K562 (cell line): ENCODE results near the gene SPIB. TPM values are rescaled to one million over a fixed set of nuclear protein-coding genes. Genes with fewer than 3 reads are reported as not detected.
A peak's percentile ranks its signal among the peaks of the same experiment; 100 is the strongest.

Experiments
- ATAC-seq: fragments of 200-7000 bp; cut with Tn5 transposase; 3 replicates; pipeline ENCODE4 v1.9.1; 2020; ENCODE audit warnings: moderate library complexity
- BruUV-seq: library from RNA; stranded (reverse); fragments of 400-500 nt; replicated peaks from 2 replicates; lab custom pipeline; 2021; lab: Mats Ljungman, UMichigan
- CTCF ChIA-PET: fragments of 300-600 bp; formaldehyde crosslinking; extraction: SDS; loops from one replicate; lab custom pipeline; 2021; ENCODE audit warnings: low intra/inter-chr PET ratio; lab: Yijun Ruan, JAX
- POLR2A ChIA-PET: fragments of 300-600, 350-650 bp; sonication (Branson Sonifier 250); formaldehyde crosslinking; extraction: SDS; loops from one replicate; lab custom pipeline; 2021; ENCODE audit warnings: antibody characterized with exemption, inconsistent platforms; lab: Yijun Ruan, JAX
- DNase-seq, 4 experiments: peaks; one replicate each; pipeline versions ENCODE4 v3.0.0 to v3.0.0-alpha.2; 2011 to 2018; ENCODE audit warnings: low spot score in 3 of 4, mixed read lengths in 3 of 4; ENCODE audit errors: extremely low read depth in 1 of 4
- FAIRE-seq: peaks from 2 replicates; lab custom pipeline; 2011; peaks lifted over from hg19 to GRCh38; lab: Jason Lieb, UNC
- H2AFZ ChIP-seq: 2 replicates; pipeline ENCODE4 v1.6.0; 2011; ENCODE audit warnings: low read depth, low read length, control low read depth, inconsistent platforms
- H3K27ac ChIP-seq: fragments of 200-600 bp; 3 replicates; pipeline ENCODE4 v1.8.0; 2011; ENCODE audit warnings: low read depth, mild to moderate bottlenecking, control low read depth, inconsistent platforms, low read length, moderate library complexity, mixed read lengths; ENCODE audit errors: extremely low read depth
- H3K27me3 ChIP-seq, 2 experiments: fragments of 300-600 bp in 1 of 2; 2 replicates in 1 of 2; 3 replicates in 1 of 2; pipeline versions ENCODE4 v1.6.0 to v1.8.0; 2011; ENCODE audit warnings: inconsistent platforms in 2 of 2, low read length in 2 of 2, mild to moderate bottlenecking in 1 of 2, mixed read lengths in 1 of 2, moderate library complexity in 1 of 2; ENCODE audit not compliant: control insufficient read depth in 2 of 2, insufficient read depth in 2 of 2
- H3K36me3 ChIP-seq: fragments of 300-600 bp; 3 replicates; pipeline ENCODE4 v1.8.0; 2011; ENCODE audit warnings: mild to moderate bottlenecking, low read length, inconsistent platforms; ENCODE audit not compliant: control insufficient read depth, insufficient read depth
- H3K4me1 ChIP-seq, 2 experiments: fragments of 200-600 bp in 1 of 2; replicated peaks in 1 of 2; 2 replicates in 1 of 2; 3 replicates in 1 of 2; pipeline versions ENCODE4 v1.5.1 to v1.8.0; 2011; ENCODE audit warnings: inconsistent platforms in 2 of 2, low read length in 2 of 2, mild to moderate bottlenecking in 1 of 2, mixed read lengths in 1 of 2, moderate library complexity in 1 of 2; ENCODE audit not compliant: control insufficient read depth in 2 of 2, insufficient read depth in 2 of 2
- H3K4me2 ChIP-seq: 2 replicates; pipeline ENCODE4 v1.6.1; 2011; ENCODE audit warnings: low read length, control low read depth, inconsistent platforms, mixed read lengths; ENCODE audit not compliant: insufficient read depth
- H3K4me3 ChIP-seq: fragments of 200-600 bp; sonication (generic), shearing (Covaris generic); 2 replicates; pipeline ENCODE4 v1.5.1; 2016; ENCODE audit warnings: control low read depth, inconsistent platforms
- H3K79me2 ChIP-seq: fragments of 200-600 bp; 3 replicates; pipeline ENCODE4 v1.8.0; 2011; ENCODE audit warnings: low read length, inconsistent platforms; ENCODE audit not compliant: control insufficient read depth, insufficient read depth
- H3K9ac ChIP-seq, 2 experiments: 2 replicates each; pipeline versions ENCODE4 v1.6.0 to v1.6.1; 2011; ENCODE audit warnings: low read depth in 2 of 2, low read length in 2 of 2, control low read depth in 1 of 2, inconsistent platforms in 1 of 2, mild to moderate bottlenecking in 1 of 2, mixed read lengths in 1 of 2; ENCODE audit not compliant: insufficient read depth in 1 of 2
- H3K9me1 ChIP-seq: one replicate; pipeline ENCODE4 v1.6.0; 2011; ENCODE audit warnings: inconsistent platforms, mild to moderate bottlenecking, low read length, moderate library complexity; ENCODE audit not compliant: control insufficient read depth, insufficient read depth
- H3K9me3 ChIP-seq: replicated peaks from 2 replicates; pipeline ENCODE4 v1.5.1; 2011; ENCODE audit warnings: low read depth, low read length, inconsistent platforms; ENCODE audit not compliant: control insufficient read depth, insufficient read depth
- H4K20me1 ChIP-seq: replicated peaks from 2 replicates; pipeline ENCODE4 v1.6.1; 2011; ENCODE audit warnings: low read length, inconsistent platforms, mixed read lengths; ENCODE audit not compliant: control insufficient read depth, insufficient read depth
- ELF1 ChIP-seq: fragments of 200-800 bp; sonication (Bioruptor generic); IDR thresholded peaks from 2 replicates; pipeline ENCODE4 v1.6.1; 2016; ENCODE audit warnings: missing genetic modification characterization, missing compliant biosample characterization
- KAT2B ChIP-seq: IDR thresholded peaks from one replicate; pipeline ENCODE4 v1.6.1; 2012; ENCODE audit warnings: low read depth, mild to moderate bottlenecking, control low read depth, inconsistent platforms, low read length, moderate library complexity
- LARP7 ChIP-seq: fragments of 450-650 bp; IDR thresholded peaks from 2 replicates; pipeline ENCODE4 v1.6.1; 2016
- MTA1 ChIP-seq: fragments of 450-650 bp; IDR thresholded peaks from 2 replicates; pipeline ENCODE4 v1.6.1; 2017; ENCODE audit warnings: borderline replicate concordance
- POLR2G ChIP-seq: fragments of 200-400 bp; formaldehyde crosslinking; IDR thresholded peaks from 2 replicates; pipeline ENCODE4 v1.6.1; 2017; ENCODE audit warnings: low read depth, mild to moderate bottlenecking, antibody characterized with exemption, low read length, moderate library complexity
- RBM34 ChIP-seq: fragments of 200-400 bp; formaldehyde crosslinking; IDR thresholded peaks from 2 replicates; pipeline ENCODE4 v1.6.1; 2018; ENCODE audit warnings: low read length, borderline replicate concordance; ENCODE audit not compliant: insufficient read depth
- ZBED1 ChIP-seq: IDR thresholded peaks from 2 replicates; pipeline ENCODE4 v1.6.1; 2014
- ZNF551 ChIP-seq: fragments of 250-450 bp; sonication (Bioruptor Pico); IDR thresholded peaks from 2 replicates; pipeline ENCODE4 v1.5.0; 2021; ENCODE audit warnings: mild to moderate bottlenecking, moderate library complexity
- ZNF561 ChIP-seq: fragments of 450-650 bp; formaldehyde crosslinking; conservative IDR thresholded peaks from 2 replicates; pipeline ENCODE4 v1.4.0; 2020; ENCODE audit warnings: mild to moderate bottlenecking, moderate library complexity
- ZNF780A ChIP-seq: fragments of 250-450 bp; sonication (Bioruptor Pico); IDR thresholded peaks from 2 replicates; pipeline ENCODE4 v1.5.0; 2021; ENCODE audit warnings: mild to moderate bottlenecking
- WGBS: fragments of 100-300 bp; shearing (Covaris generic); methylation state at CpG from one replicate; pipeline ENCODE4 v1.1.6; 2016; ENCODE audit warnings: low coverage, mixed read lengths; ENCODE audit not compliant: insufficient coverage; ENCODE audit errors: missing lambda C conversion rate; 5-methylcytosine and 5-hydroxymethylcytosine counted together
- in situ Hi-C: fragments of 300-500 bp; cut with MboI; formaldehyde crosslinking; loops from 4 replicates; pipeline ENCODE4 v1.15.0; 2018; ENCODE audit warnings: inconsistent platforms, mixed read lengths
- intact Hi-C: fragments of 100-400 bp; cut with micrococcal nuclease; formaldehyde crosslinking; loops from 2 replicates; pipeline ENCODE4 v1.14.2; 2022
- polyA plus RNA-seq, 8 experiments: library from polyadenylated mRNA; depleted of rRNA in 4 of 8; stranded (reverse) in 5 of 8; unstranded in 3 of 8; fragments of >200 nt; fragmentation: Nextera tagmentation in 2 of 8; fragmentation: Illumina TruSeq in 1 of 8; extraction: Ambion mirVana in 2 of 8; extraction: Trizol in 1 of 8; gene quantifications; 2 replicates each; pipeline versions ENCODE4 v1.2.1 to v1.2.3, GENCODE V29; 2011 to 2014; ENCODE audit warnings: inconsistent platforms in 1 of 8, missing spikeins in 1 of 8
- total RNA-seq, 7 experiments: library from RNA; depleted of rRNA in 6 of 7; stranded (reverse); fragments of >200 nt in 6 of 7; fragmentation: Illumina TruSeq in 2 of 7; extraction: Trizol in 2 of 7; gene quantifications; 2 replicates each; pipeline versions ENCODE4 v1.2.1 to v1.2.3, GENCODE V29; 2011 to 2021; ENCODE audit warnings: low replicate concordance in 1 of 7
- TF ChIP-seq, protein P1 (sequence below): sonication (generic); formaldehyde crosslinking; IDR thresholded peaks from 2 replicates; pipeline ENCODE4 v1.8.1; 2023; ENCODE audit warnings: mild to moderate bottlenecking, missing genetic modification reagents, moderate library complexity
- TF ChIP-seq, protein P2 (sequence below): fragments of 250-450 bp; sonication (Bioruptor Pico); IDR thresholded peaks from 2 replicates; pipeline ENCODE4 v1.5.0; 2021
- TF ChIP-seq, protein P3 (sequence below): fragments of 250-450 bp; sonication (Bioruptor Pico); IDR thresholded peaks from 2 replicates; pipeline ENCODE4 v1.8.0; 2022; ENCODE audit warnings: moderate library complexity, mild to moderate bottlenecking, inconsistent platforms
- TF ChIP-seq, protein P4 (sequence below): sonication (generic); formaldehyde crosslinking; IDR thresholded peaks from 2 replicates; pipeline ENCODE4 v1.8.1; 2023; ENCODE audit warnings: mild to moderate bottlenecking, missing genetic modification reagents

Gene SPIB
- total and polyA plus RNA-seq, 9 of the 15 experiments (the other 6 are each of a cell fraction or from before 2014, with no cell fraction given), result 0.06 to 1.0 (median 0.43) TPM; not detected in 1

DNA sequence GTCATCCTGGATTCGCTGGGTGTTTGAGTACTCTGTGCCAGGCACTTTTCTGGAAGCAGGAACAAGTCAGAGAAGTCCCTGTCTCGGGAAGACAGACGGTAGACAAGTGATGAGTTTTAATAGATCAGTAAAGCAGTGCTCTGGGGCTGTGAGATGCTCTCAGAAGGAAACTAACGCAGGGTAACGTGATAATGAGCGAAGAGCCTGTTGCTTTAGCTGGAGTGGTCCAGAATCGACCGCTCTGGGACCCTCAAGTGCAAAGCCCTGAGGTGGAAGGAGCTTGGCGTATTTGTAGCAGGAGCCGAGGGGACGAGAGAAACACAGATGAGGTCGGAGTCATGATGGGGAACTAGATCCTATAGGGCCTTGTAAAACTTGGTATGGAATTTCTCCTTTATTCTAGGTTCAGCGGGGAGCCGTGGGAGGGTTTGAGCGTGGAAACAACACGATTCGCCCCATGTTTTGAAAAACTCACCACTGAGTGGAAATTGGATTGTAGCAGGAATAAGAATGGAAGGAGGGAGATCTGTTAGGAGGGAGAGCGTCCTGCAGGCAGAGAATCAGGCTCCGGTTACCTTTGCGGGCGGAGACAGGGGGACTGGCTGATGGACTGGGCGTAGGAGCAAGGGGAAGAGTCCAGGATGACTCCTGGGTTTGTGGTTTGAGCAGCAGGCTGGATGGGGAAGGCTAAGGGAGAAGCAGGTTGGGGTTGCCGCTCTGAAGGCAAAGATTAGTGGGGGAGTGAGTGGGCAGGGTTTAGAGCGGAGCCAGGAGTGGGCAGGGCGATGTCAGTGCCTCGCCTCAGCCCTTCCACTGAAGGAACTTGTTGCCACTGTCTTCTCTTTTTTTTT is 33.8 kb upstream of the SPIB start (continued):
- TF ChIP-seq, protein P1, sequence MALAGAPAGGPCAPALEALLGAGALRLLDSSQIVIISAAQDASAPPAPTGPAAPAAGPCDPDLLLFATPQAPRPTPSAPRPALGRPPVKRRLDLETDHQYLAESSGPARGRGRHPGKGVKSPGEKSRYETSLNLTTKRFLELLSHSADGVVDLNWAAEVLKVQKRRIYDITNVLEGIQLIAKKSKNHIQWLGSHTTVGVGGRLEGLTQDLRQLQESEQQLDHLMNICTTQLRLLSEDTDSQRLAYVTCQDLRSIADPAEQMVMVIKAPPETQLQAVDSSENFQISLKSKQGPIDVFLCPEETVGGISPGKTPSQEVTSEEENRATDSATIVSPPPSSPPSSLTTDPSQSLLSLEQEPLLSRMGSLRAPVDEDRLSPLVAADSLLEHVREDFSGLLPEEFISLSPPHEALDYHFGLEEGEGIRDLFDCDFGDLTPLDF, result no peak
- no peak for TF ChIP-seq ZNF780A
- no peak for TF ChIP-seq ZNF551 (CRISPR knock-in tag)
- no peak for TF ChIP-seq ZNF561 (CRISPR knock-in tag)
- TF ChIP-seq RBM34, result no peak
- TF ChIP-seq MTA1, result no peak
- TF ChIP-seq KAT2B, result no peak
- TF ChIP-seq LARP7, result no peak
- TF ChIP-seq, all 486 proteins: peak for 29

DNA sequence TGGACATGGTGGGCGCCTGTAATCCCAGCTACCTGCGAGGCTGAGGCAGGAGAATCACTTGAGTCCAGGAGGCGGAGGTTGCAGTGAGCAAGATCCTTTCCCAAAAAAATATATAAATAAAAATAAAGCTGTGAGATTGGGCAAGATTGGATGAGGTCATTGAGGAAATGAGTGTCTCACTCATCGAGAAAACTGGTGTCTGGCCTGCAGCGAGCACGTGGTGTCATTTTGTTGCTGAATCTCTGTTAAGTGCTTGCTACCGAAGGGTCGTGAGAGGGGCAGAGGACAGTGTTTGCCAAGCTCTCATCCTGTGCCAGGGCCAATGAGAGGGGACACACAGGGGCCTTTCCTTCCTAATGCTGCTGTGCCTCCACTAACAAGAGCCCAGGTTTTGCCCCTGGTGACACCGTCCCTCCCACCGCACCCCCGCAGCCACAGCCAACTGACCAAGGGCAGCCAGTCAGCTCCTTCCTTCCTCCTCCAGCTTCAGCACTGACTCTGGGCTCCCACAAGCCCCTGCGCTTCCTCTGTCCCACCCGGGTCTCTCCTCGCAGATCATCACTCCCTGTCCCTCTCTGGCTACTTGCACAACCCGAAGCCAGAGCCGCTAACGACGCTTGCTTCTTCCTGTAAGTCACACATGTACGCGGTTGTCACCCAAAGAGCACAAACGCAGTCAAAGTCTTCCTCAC is 31.4 kb upstream of the SPIB start:
- DNase-seq, result no peak
- H3K9me1 ChIP-seq, result no peaks in the 10 kb centered on the region
- BruUV-seq, result no TSS peak
- in situ Hi-C loops (no loop called here), intact Hi-C loops (no loop called here)
- H3K9ac ChIP-seq, result peak overlapping the region in 1 of 2 experiments; percentile 77; a peak in 2 of 4 replicates
- H3K4me3 ChIP-seq, result no peak overlapping the region
- ChIA-PET CTCF (no interaction called here), POLR2A (interaction anchor here (1.6 kb wide), 1 partner anchor 11 kb away, joined by 8 read pairs; the partner anchor contains the start of gene NR1H2)
- no peak for FAIRE-seq
- H3K27me3 ChIP-seq, result no peaks in the 10 kb centered on the region
- H3K36me3 ChIP-seq, result peaks cover 54% of the 10 kb centered on the region
- no peak overlapping the region for H3K27ac ChIP-seq
- WGBS, result 92% methylated on average over 21 of the region's 21 CpGs
- H4K20me1 ChIP-seq, result 0 out of 2 replicates have a peak, but pooled peaks cover 3% of the 10 kb centered on the region
- H3K4me2 ChIP-seq, result no peak overlapping the region
- peaks cover 68% of the 10 kb centered on the region for H3K79me2 ChIP-seq
- H3K4me1 ChIP-seq, result peaks cover 11 to 44% of the 10 kb centered on the region in 2 experiments
- no peak for ATAC-seq
- no peak overlapping the region for H2AFZ ChIP-seq
- no peaks in the 10 kb centered on the region for H3K9me3 ChIP-seq
- TF ChIP-seq, protein P2, sequence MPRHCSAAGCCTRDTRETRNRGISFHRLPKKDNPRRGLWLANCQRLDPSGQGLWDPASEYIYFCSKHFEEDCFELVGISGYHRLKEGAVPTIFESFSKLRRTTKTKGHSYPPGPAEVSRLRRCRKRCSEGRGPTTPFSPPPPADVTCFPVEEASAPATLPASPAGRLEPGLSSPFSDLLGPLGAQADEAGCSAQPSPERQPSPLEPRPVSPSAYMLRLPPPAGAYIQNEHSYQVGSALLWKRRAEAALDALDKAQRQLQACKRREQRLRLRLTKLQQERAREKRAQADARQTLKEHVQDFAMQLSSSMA (CRISPR knock-in tag), result no peak
- TF ChIP-seq POLR2G (0 out of 2 replicates have a peak, but pooled peaks have one; percentile 11), ZBED1 (no peak), ELF1 (tag) (no peak)
- TF ChIP-seq, protein P3, sequence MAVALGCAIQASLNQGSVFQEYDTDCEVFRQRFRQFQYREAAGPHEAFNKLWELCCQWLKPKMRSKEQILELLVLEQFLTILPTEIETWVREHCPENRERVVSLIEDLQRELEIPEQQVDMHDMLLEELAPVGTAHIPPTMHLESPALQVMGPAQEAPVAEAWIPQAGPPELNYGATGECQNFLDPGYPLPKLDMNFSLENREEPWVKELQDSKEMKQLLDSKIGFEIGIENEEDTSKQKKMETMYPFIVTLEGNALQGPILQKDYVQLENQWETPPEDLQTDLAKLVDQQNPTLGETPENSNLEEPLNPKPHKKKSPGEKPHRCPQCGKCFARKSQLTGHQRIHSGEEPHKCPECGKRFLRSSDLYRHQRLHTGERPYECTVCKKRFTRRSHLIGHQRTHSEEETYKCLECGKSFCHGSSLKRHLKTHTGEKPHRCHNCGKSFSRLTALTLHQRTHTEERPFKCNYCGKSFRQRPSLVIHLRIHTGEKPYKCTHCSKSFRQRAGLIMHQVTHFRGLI (CRISPR knock-in tag), result no peak
- TF ChIP-seq, protein P4, sequence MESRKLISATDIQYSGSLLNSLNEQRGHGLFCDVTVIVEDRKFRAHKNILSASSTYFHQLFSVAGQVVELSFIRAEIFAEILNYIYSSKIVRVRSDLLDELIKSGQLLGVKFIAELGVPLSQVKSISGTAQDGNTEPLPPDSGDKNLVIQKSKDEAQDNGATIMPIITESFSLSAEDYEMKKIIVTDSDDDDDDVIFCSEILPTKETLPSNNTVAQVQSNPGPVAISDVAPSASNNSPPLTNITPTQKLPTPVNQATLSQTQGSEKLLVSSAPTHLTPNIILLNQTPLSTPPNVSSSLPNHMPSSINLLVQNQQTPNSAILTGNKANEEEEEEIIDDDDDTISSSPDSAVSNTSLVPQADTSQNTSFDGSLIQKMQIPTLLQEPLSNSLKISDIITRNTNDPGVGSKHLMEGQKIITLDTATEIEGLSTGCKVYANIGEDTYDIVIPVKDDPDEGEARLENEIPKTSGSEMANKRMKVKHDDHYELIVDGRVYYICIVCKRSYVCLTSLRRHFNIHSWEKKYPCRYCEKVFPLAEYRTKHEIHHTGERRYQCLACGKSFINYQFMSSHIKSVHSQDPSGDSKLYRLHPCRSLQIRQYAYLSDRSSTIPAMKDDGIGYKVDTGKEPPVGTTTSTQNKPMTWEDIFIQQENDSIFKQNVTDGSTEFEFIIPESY (CRISPR knock-in tag), result peak; percentile 72; the same call in 1 of the 2 replicates
